SH-SY5Y (cell line): ENCODE measurements around the gene ADGRD2.

Experiments
- GATA2 ChIP-seq: IDR thresholded peaks from 2 replicates; pipeline ENCODE4 v1.6.1; 2011; ENCODE audit warnings: mild to moderate bottlenecking, low read depth, low read length
- GATA3 ChIP-seq: IDR thresholded peaks from 2 replicates; pipeline ENCODE4 v1.6.1; 2011; ENCODE audit warnings: low read depth, mild to moderate bottlenecking, low read length, moderate library complexity

ADGRD2 gene

DNA sequence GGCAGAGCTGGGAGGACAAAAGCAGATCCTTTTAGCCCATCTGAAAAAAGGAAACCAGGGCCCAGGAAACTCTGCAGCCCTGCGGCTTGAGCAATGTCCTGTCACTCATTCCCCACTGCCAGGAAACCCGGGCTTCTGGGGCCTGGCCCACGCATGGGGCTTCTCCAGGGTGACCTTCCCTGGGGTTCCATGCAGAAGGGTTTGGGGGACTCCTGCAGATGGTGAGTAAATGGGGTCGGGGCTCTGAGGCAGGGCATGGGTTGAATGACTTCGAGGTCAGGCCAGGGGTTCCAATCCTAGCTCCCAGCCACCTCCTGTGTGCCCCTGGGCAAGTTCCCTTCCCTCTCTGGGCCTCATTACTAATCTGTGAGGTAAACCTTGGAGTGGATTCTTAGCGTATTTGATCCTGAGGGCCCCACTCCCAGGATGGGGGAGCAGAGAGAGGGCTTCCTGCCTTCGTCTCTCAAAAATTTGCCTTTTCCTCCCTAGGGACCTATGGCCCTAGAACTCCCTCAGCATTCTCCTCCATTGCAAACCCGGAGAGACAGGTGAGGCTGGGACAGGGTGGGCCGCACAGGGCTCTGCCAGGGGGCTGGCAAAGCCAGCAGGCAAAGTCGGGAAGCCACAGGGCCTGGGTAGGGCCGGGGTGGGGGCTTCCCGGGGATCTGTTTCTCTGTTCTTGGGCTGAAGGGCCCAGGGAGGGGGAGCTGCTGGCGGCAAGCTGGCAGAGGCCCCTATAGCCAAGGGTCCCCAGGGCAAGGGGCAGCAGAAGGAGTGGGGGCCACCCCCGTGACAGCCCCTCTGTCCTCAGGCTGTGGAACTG, 25.8 kb downstream of the ADGRD2 start:
- no peak for TF ChIP-seq GATA2
- no peak for TF ChIP-seq GATA3

DNA sequence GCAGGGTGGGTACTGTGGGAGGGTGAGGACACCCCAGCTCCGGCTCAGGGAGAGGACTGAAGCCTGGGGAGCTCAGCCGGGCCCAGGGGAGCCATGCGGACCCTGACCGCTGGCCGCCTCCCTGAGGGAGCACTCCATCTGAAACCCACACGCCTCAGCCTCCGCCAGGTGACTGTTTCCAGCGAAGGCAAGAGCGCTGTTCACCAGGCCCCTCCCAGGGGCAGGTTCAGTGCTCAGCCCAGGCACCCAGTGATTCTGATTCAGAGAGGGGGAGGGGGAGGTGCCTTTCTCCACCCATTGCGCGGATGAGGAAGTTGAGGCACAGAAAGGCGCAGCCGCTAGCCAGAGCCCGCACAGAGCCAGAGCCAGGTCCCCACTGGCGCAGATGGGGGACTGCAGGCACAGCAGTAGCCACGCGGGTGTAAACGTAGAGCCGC, 27.0 kb downstream of the ADGRD2 start:
- TF ChIP-seq GATA2 (no peak), GATA3 (no peak)

DNA sequence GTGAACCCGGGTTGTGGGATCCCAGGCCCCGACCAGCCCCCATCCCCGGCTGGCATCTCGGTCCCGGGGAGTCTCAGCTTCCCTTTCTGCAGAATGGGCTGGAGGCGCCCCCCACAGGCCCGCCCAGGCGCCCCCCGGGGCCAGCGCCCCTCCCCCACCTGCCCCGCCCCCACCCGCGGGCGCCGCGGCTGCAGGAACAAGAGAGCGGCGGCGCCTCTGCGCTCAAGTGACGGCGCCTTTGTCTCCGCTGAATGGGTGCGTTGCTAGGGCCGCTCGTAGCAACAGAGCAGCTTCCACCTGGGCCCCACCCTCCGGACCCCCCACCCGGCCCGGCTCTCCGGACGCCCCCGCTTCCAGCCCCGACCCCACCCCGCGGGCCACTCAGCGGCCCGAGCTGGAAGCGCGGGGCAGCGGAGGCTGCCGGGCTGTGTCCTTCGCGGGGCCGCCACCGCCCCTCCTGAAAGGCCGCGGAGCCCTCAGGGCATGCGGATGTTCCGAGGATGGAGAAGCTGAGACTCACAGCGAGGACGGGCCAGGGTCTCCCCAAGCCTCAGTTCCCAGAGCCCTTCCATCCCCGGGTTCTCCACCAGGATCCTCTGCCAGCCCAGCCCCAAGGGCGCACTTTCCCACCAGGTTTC, 27.5 kb downstream of the ADGRD2 start:
- TF ChIP-seq GATA2 (no peak), GATA3 (no peak)

DNA sequence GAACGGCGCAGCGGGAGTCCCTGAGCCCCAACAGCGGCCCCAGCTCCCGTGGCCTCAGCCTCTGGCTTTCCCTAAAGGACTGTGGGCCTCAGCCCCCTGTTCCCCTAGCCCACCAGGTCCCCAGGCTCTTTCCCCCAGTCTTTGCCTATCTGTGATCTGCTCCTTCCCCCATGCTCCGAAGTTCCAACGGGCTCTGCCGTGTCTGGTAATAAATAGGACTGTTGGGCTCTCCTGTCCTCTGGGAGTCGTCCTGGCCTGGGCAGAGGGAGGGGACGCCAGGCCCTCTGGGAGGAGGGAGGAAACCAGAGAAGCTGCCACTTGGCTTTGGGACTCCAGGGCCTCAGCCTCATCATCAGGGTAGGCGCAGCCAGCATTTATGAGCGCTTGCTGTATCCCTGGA, 28.1 kb downstream of the ADGRD2 start:
- TF ChIP-seq GATA3 = no peak
- TF ChIP-seq GATA2 = peak; percentile 33; the same call in 1 of the 2 replicates

DNA sequence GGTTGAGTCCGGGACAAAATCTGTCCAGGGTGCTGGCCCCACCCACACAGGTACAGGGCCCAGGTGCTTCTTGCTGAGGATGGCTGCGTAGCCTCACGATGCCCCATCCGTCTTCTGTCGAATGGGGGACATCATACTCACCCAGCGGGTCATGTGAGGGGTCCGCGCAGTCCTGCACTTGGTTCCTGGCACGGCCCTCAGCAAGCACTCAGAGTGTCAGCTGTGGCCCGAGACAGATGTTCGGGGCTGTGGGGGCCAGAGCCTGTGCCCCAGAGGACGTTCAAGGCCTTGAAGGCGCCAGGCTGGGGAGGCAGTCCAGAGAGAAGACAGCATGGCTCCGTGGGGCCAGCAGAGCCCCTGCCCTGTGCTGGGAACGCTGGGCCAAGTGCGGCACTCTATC, 29.1 kb downstream of the ADGRD2 start:
- TF ChIP-seq GATA2 = no peak
- no peak for TF ChIP-seq GATA3

DNA sequence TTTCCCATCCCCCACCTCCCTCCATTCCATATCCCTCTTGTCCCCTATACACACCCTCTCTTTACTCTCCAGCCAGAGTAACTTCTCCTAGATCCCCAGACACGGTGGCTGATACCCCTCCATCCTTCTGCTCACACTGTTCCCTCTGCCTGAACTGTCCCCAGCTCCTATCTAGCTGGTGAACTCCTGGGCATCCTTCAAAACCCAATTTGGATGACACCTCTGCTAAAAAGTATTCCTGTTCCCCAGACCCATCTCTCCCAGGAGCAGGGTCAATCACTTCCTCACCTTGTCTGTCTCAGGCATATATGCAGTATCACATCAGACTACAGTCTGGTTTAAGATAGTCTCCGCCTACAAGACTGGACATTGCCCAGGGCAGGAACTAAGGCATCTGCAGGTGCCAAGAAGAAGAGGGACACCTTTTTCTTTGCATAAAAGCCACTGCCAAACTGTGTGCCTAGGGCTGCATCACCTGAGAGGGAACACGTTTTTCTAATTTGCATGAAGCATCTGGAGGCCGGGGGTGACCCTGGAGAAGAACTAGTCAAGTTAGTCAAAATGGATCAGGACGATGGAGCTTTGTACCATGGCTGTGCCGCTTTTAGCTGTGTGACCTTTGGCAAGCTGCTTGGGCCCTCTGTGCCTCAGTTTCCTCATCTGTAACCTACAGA, 29.8 kb downstream of the ADGRD2 start:
- no peak for TF ChIP-seq GATA3
- no peak for TF ChIP-seq GATA2

DNA sequence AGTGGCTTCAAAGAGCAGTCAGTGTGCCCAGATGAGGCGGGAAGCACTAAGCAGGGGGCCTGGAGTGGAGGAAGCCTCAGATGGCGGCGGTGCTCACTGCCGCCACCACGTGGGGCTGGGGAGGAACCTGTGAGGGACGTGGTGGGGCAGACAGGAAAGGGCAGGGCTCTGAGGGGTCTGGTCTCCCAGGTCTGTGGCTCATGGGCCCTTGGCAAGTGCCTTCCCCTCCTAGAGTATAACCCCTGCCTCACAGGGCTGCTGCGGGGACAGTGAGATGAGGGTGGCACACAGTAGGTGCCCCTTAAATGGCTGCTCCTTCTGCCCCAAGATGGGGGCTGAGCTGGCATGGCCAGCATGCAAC, 30.4 kb downstream of the ADGRD2 start:
- TF ChIP-seq GATA2 = no peak
- TF ChIP-seq GATA3 = no peak

DNA sequence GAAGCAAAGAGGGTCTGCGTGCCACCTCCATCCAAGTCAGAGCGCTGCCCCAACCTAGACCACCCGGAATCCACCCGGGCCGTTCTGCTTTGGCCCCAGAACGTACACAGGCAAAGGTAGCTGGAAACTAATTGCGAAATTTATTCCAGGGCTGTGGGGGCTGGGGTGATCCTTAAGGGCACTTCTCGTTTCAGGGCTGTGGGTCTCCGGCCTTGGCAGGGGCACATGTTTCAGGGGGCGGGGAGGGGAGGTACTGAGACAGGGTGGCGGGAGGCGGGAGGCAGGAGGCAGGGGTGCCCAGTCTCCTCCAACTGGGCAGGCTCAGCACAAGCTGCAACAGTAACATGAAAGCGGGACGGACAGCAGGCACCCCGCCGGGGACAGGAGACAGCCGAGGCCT, 30.9 kb downstream of the ADGRD2 start:
- no peak for TF ChIP-seq GATA3
- no peak for TF ChIP-seq GATA2

DNA sequence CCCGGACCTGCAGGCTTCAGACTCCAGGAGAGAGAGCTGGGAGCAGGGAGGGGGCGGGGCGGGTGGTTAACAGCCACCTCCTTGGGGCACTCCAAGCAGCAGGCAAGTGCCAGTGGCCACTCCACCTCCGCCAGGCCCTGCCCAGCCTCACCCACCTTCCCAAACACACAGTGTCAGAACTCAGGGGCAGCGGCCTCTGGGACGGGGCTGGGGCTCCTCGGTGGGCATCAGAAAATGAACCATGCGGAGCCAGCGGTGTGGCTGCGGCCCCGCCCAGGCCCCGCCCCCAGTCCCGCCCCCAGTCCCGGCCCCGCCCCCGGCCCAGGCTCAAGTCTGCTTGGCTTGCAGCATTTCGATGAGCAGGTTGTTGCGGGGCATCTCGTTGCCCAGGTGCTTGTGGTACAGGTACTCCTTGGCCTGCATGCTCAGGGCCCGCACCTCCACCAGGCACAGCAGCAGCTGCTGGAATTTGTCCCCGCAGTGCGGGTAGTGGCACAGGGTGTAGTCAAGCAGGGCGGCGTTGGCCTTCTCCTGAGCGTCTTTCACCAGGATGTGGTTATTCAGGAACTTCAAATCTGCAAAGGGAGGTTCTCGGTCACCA, 32.3 kb downstream of the ADGRD2 start:
- TF ChIP-seq GATA3 (no peak), GATA2 (no peak)

DNA sequence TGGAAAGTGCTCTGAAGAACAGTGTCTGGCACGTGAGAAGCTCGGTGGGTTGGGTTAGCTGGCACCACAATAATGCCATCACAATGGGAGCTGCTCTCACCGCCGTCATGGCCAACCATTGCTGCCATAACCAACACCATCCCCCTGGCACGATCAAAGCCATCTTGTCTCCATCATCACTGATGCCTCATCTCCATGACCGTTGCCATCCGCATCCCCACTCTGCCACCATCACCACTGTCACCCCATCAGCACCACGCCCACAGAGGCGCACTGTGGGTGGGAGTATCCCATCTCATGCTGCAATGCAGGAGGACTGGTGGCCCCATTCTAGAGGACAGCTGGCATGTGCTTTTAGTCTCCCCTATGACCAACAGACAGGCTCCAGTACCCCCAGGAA, 33.2 kb downstream of the ADGRD2 start:
- TF ChIP-seq GATA3 = no peak
- TF ChIP-seq GATA2 = no peak

DNA sequence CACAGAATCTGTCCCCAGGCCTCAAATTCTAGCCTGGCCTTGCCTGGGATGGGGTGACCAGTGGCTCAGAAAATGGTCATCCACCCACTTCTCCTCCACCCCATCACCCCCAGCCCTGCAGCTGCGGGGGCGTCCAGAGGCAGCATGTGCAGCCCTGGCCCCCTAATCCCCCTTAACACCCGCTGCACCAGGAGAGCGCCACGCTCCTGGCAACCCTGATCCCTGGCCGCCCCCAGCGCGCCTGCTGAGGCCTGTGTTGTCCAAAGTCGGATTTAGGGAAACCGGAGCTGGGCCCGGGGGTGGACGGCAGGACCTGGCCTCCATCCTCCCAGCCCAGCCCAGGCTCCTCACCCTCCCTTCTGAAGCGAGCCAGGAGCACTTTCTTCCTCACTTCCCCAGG, 35.0 kb downstream of the ADGRD2 start:
- TF ChIP-seq GATA3 (no peak), GATA2 (no peak)

DNA sequence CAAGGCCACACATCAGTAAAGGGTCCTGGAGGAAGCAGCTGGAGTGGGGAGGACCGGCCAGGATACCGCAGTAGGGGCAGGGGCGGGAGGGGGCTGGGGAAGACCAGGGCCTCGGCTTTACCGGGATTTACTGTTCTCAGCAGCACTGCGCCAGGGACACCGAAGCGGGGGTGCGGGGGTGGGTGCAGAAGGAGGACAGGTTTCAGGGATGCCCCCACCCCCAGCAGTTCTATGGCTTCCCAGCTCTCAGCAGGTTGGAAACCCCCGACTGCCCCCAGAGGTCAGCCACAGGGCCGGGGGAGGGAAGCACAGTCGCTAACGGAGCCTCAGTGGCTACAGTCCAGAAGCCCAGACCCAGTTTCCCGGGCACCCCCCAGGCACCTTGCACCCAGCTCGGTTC, 35.7 kb downstream of the ADGRD2 start:
- TF ChIP-seq GATA3 (no peak), GATA2 (no peak)

DNA sequence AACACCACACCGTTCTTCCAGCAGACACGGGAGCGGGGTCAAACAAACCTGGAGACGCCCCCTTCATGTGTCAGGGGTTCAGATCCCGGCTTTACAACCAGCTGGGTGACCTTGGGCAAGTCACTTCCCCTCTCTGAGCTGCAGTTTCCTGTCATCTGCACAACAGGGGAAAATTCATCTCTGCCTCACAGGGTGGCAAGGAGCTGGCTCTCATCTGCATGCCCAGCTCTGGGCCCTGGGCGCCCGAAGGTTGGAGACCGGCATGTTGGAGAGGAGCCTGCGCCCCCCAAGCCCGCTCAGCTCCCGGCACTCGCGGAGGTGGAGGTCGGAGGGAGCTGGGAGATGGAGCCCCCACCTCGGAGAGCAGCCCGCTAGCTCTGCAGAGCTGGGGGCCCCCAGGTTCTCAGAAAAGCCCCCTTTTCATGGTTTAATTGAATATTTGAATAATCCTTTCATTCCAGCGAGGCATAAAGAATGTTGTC, 36.6 kb downstream of the ADGRD2 start:
- TF ChIP-seq GATA2 = no peak
- no peak for TF ChIP-seq GATA3
